ENCODE results near the gene STOX2. TPM values are rescaled to one million over a fixed set of nuclear protein-coding genes. Genes with fewer than 3 reads are reported as not detected.

STOX2 gene
- total RNA-seq, 1 donor from 2014 or later, result 9.4 TPM

DNA sequence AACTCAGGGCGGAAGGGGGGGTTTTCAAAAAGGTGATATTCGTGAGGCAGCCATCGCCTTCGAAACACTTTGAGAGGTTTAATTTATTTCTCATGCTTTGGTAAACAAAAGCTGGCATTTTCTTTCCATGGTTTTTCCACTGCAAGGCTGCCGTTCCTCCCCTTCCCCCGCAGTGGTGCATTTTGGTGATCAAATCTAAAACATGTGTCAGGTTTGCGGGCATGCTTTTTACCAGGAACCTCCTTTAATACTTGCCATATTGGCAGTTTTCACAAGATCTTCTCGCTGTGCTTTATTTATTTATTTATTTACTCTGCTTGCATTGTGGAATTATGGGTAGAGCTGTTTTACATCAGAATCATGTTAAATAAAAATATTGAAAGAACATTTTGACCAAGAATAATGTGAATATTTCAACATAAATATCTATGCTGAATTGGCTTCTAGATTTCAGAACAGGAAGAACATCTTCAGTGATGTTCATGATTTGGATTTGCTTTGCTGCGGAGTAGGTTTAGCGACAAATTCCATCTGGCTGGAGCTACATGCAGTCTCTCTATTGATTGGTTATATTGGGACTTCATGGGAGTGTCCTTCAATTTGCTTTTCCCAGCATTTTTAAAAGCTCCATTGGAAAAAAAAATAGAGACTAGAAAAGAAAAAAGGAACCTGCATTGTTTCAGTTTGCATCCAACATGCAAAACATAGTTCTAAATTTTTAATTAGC, 54.4 kb downstream of the STOX2 start:
- Histone ChIP-seq H3K4me1 (ENCODE audit: control insufficient read depth in 3 of 3, insufficient read depth in 3 of 3, low read length in 3 of 3) (peaks cover 5 to 14% (median 14%) of the 10 kb centered on the region in 3 donors), H3K9me3 (ENCODE audit: control insufficient read depth in 3 of 3, low read length in 3 of 3) (no peaks in the 10 kb centered on the region), H3K36me3 (ENCODE audit: control insufficient read depth in 3 of 3, insufficient read depth in 3 of 3, low read length in 3 of 3) (no peaks in the 10 kb centered on the region), H3K9ac (ENCODE audit: low read depth in 1 of 3, low read length in 3 of 3) (peak overlapping the region in 2 of 3 donors; percentile 4 to 69), H3K27me3 (ENCODE audit: control insufficient read depth in 3 of 3, insufficient read depth in 3 of 3, low read length in 3 of 3) (no peaks in the 10 kb centered on the region), H3K4me3 (ENCODE audit: low read length in 3 of 3) (peak overlapping the region; percentile 37 to 77 (median 59)), H3K27ac (ENCODE audit: low read depth, low read length) (no peak overlapping the region)

DNA sequence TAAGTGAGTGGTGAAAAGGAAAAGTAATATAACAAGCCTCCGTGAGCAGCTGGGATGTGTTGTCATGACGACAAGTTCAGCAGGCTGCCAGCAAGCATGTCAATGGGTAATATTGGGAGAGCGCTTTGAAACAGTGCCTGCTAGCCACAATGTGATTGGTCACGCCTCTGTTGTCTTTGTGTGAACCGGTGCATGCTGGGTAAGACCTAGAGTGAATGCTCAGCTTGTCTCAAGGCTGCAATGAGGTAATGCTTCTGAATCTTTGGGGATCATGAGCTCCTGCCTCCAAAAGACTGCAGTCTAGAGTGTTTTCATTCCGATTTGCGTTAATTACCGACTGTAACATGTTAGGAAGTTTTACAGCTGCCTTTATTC, 54.9 kb downstream of the STOX2 start:
- Histone ChIP-seq H3K9me3 (ENCODE audit: control insufficient read depth in 3 of 3, low read length in 3 of 3) (no peaks in the 10 kb centered on the region), H3K27me3 (ENCODE audit: control insufficient read depth in 3 of 3, insufficient read depth in 3 of 3, low read length in 3 of 3) (no peaks in the 10 kb centered on the region), H3K36me3 (ENCODE audit: control insufficient read depth in 3 of 3, insufficient read depth in 3 of 3, low read length in 3 of 3) (no peaks in the 10 kb centered on the region), H3K27ac (ENCODE audit: low read depth, low read length) (no peak overlapping the region), H3K4me1 (ENCODE audit: control insufficient read depth in 3 of 3, insufficient read depth in 3 of 3, low read length in 3 of 3) (peaks cover 5 to 14% (median 14%) of the 10 kb centered on the region in 3 donors), H3K9ac (ENCODE audit: low read depth in 1 of 3, low read length in 3 of 3) (peak overlapping the region in 2 of 3 donors; percentile 4 to 69), H3K4me3 (ENCODE audit: low read length in 3 of 3) (peak overlapping the region; percentile 37 to 77 (median 59))

DNA sequence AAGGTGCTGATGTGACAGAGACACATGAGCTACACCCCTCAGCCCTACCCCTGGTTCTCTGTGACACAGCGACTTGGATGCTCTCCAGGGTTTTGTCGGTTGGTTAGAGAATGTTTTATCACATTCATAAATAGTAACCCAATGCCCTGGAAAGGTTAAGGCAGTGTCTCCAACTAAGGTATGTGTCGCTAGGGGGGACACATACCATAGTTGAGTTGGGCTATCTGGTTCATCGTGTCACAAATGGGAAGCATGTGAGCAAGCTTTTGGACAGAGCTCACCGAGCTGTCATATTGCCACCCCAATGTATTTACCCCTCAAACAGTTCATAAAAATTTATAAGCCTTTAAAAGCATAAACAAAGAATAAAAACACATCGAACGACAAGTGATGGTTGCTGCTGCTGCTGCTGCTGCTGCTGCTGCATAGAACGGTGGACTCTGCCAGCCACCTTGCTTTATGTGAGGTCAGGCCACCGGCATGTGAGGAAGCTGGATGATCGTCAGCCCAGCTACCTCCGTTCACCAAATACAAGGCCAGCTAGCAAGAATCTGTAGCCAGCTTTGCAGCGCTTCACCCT, 55.9 kb downstream of the STOX2 start:
- Histone ChIP-seq H3K9me3 (ENCODE audit: control insufficient read depth in 3 of 3, low read length in 3 of 3) (no peaks in the 10 kb centered on the region), H3K27ac (ENCODE audit: low read depth, low read length) (no peak overlapping the region), H3K36me3 (ENCODE audit: control insufficient read depth in 3 of 3, insufficient read depth in 3 of 3, low read length in 3 of 3) (no peaks in the 10 kb centered on the region), H3K4me1 (ENCODE audit: control insufficient read depth in 3 of 3, insufficient read depth in 3 of 3, low read length in 3 of 3) (peaks cover 5 to 14% (median 14%) of the 10 kb centered on the region in 3 donors), H3K9ac (ENCODE audit: low read depth in 1 of 3, low read length in 3 of 3) (peak overlapping the region in 2 of 3 donors; percentile 34 to 35), H3K4me3 (ENCODE audit: low read length in 3 of 3) (peak overlapping the region; percentile 11 to 77 (median 36)), H3K27me3 (ENCODE audit: control insufficient read depth in 3 of 3, insufficient read depth in 3 of 3, low read length in 3 of 3) (no peaks in the 10 kb centered on the region)

DNA sequence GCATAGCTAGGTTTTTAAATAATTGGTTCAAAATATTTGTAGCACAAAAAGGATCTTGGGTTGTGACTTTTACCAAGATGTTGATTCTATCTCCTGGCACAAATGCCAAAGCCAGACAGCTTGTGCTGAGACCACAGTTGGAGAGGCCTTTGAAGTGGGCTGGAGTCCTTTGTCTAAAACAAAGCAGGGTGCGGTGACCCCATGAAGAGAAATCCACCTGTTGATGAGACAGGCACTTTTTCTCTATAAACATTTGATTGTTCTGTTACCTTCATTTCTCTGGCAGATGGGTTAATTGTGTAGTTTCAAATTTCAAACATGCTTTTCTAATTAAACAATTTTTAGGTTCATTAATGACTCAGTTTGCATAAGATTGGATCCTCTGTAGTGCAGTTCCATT, 56.7 kb downstream of the STOX2 start:
- H3K36me3 ChIP-seq (ENCODE audit: control insufficient read depth in 3 of 3, insufficient read depth in 3 of 3, low read length in 3 of 3), result no peaks in the 10 kb centered on the region
- peaks cover 5 to 14% (median 14%) of the 10 kb centered on the region in 3 donors for H3K4me1 ChIP-seq (ENCODE audit: control insufficient read depth in 3 of 3, insufficient read depth in 3 of 3, low read length in 3 of 3)
- H3K9ac ChIP-seq (ENCODE audit: low read depth in 1 of 3, low read length in 3 of 3), result no peak overlapping the region
- H3K27ac ChIP-seq (ENCODE audit: low read depth, low read length), result no peak overlapping the region
- no peaks in the 10 kb centered on the region for H3K9me3 ChIP-seq (ENCODE audit: control insufficient read depth in 3 of 3, low read length in 3 of 3)
- H3K4me3 ChIP-seq (ENCODE audit: low read length in 3 of 3), result no peak overlapping the region
- H3K27me3 ChIP-seq (ENCODE audit: control insufficient read depth in 3 of 3, insufficient read depth in 3 of 3, low read length in 3 of 3), result no peaks in the 10 kb centered on the region

DNA sequence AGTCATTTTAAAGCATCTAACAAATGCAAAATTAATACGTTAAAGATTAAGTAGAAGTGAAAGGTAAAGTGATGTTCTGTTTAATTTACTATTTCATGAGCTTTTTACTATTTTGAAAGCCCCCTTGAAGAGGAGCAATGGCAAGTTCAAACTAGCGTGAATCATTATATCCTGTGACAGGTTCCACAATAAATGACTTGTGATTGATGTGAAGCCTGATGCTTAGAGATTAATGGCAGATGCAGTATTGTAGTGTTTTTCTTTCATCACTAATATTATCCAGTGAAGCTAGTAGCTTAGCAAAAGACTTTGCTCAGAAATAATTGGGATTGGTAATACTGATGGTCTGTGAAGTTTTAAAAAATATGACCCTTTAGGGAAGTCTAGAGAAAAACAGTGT, 57.3 kb downstream of the STOX2 start:
- H3K27me3 ChIP-seq (ENCODE audit: control insufficient read depth in 3 of 3, insufficient read depth in 3 of 3, low read length in 3 of 3), result no peaks in the 10 kb centered on the region
- no peaks in the 10 kb centered on the region for H3K36me3 ChIP-seq (ENCODE audit: control insufficient read depth in 3 of 3, insufficient read depth in 3 of 3, low read length in 3 of 3)
- no peak overlapping the region for H3K27ac ChIP-seq (ENCODE audit: low read depth, low read length)
- H3K4me1 ChIP-seq (ENCODE audit: control insufficient read depth in 3 of 3, insufficient read depth in 3 of 3, low read length in 3 of 3), result peaks cover 7 to 14% (median 14%) of the 10 kb centered on the region in 3 donors
- no peaks in the 10 kb centered on the region for H3K9me3 ChIP-seq (ENCODE audit: control insufficient read depth in 3 of 3, low read length in 3 of 3)
- no peak overlapping the region for H3K9ac ChIP-seq (ENCODE audit: low read depth in 1 of 3, low read length in 3 of 3)
- H3K4me3 ChIP-seq (ENCODE audit: low read length in 3 of 3), result no peak overlapping the region

DNA sequence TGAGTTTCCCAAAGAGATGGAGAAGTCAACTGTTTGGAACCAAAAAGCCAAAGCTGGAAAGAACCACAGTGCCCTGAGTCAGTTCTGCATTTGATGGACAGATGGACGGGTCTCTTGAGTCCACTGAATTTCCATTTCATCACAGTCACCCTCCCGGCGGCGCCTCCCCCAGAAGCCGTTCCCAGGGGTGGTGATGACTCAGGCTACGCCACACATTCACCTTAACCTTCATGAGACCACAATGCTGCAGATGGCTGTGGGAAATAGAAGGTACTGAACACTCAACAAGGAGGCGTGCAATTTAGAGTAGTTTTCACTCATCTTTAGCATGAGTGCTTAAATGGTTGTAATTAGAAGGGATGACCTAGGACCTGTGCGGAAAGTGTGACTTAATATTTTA, 61.3 kb downstream of the STOX2 start:
- no peak overlapping the region for H3K4me3 ChIP-seq (ENCODE audit: low read length in 3 of 3)

DNA sequence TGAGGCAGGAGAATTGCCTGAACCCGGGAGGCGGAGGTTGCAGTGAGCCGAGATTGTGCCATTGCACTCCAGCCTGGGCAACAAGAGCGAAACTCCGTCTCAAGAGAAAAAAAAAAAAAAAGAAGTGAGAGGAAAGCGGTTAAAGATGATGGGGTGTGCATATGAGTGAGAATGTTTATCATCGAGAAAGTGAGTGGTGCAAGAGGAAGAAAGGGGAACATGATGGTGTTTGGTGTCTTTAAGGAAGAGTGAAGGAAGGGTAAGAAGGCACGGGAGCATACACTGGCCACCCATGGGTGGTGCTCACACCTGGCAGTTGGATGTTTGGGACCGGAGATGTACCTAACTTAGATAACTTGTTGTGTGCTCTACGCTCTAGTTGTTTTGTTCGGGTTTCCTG, 62.2 kb downstream of the STOX2 start:
- Histone ChIP-seq H3K27ac (ENCODE audit: low read depth, low read length) (no peak overlapping the region), H3K9me3 (ENCODE audit: control insufficient read depth in 3 of 3, low read length in 3 of 3) (no peaks in the 10 kb centered on the region), H3K36me3 (ENCODE audit: control insufficient read depth in 3 of 3, insufficient read depth in 3 of 3, low read length in 3 of 3) (no peaks in the 10 kb centered on the region), H3K4me1 (ENCODE audit: control insufficient read depth in 3 of 3, insufficient read depth in 3 of 3, low read length in 3 of 3) (peaks cover 0 to 2% (median 0%) of the 10 kb centered on the region in 3 donors), H3K4me3 (ENCODE audit: low read length in 3 of 3) (no peak overlapping the region), H3K27me3 (ENCODE audit: control insufficient read depth in 3 of 3, insufficient read depth in 3 of 3, low read length in 3 of 3) (no peaks in the 10 kb centered on the region), H3K9ac (ENCODE audit: low read depth in 1 of 3, low read length in 3 of 3) (no peak overlapping the region)

More for the DNA sequence above, 61.3 kb downstream of the STOX2 start:
- Histone ChIP-seq H3K9ac (ENCODE audit: low read depth in 1 of 3, low read length in 3 of 3) (no peak overlapping the region), H3K4me1 (ENCODE audit: control insufficient read depth in 3 of 3, insufficient read depth in 3 of 3, low read length in 3 of 3) (peaks cover 0 to 2% (median 2%) of the 10 kb centered on the region in 3 donors), H3K27ac (ENCODE audit: low read depth, low read length) (no peak overlapping the region), H3K27me3 (ENCODE audit: control insufficient read depth in 3 of 3, insufficient read depth in 3 of 3, low read length in 3 of 3) (no peaks in the 10 kb centered on the region), H3K36me3 (ENCODE audit: control insufficient read depth in 3 of 3, insufficient read depth in 3 of 3, low read length in 3 of 3) (no peaks in the 10 kb centered on the region), H3K9me3 (ENCODE audit: control insufficient read depth in 3 of 3, low read length in 3 of 3) (no peaks in the 10 kb centered on the region)

DNA sequence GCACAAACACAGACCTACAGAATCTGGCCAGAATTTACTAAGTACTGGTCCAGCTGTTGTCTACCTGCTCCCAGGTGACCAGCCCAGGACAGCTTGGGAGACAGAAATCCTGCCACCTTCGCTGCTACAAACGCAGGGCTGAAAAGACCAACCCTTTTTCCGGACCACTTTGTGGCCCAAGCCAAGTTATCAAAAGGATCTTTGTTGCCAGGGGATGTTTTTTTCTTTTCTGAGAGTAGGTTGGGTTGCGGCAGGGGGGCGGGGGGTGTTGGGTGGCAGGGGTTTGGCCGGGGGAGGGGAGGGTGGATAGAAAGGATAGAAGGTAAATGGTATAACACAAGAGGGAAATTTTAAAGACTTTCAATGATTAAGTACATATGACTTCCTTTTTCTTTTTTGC, 63.4 kb downstream of the STOX2 start:
- H3K9ac ChIP-seq (ENCODE audit: low read depth in 1 of 3, low read length in 3 of 3), result no peak overlapping the region
- H3K36me3 ChIP-seq (ENCODE audit: control insufficient read depth in 3 of 3, insufficient read depth in 3 of 3, low read length in 3 of 3), result no peaks in the 10 kb centered on the region
- peaks cover 0 to 2% (median 0%) of the 10 kb centered on the region in 3 donors for H3K4me1 ChIP-seq (ENCODE audit: control insufficient read depth in 3 of 3, insufficient read depth in 3 of 3, low read length in 3 of 3)
- H3K27me3 ChIP-seq (ENCODE audit: control insufficient read depth in 3 of 3, insufficient read depth in 3 of 3, low read length in 3 of 3), result no peaks in the 10 kb centered on the region
- no peaks in the 10 kb centered on the region for H3K9me3 ChIP-seq (ENCODE audit: control insufficient read depth in 3 of 3, low read length in 3 of 3)
- no peak overlapping the region for H3K4me3 ChIP-seq (ENCODE audit: low read length in 3 of 3)
- H3K27ac ChIP-seq (ENCODE audit: low read depth, low read length), result no peak overlapping the region

DNA sequence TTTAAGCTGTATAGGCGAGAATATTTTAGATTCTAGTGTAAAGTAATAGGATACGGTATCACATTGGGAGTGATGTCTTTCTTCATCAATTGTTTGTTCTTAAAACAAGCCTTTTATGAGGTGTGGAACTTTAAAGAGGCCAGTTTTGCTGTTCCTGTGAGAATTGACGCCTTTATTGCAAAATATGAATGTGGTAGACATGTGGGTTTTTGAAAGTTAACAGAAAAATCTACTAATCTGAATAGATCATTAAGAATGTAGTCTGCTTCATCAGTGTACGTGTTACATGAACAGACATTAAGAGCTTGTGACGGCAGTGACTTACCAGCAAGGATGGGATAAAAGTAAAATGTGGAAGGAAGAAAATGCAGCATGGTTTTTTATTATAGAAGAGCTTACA, 63.8 kb downstream of the STOX2 start:
- Histone ChIP-seq H3K4me1 (ENCODE audit: control insufficient read depth in 3 of 3, insufficient read depth in 3 of 3, low read length in 3 of 3) (peaks cover 0 to 2% (median 0%) of the 10 kb centered on the region in 3 donors), H3K27me3 (ENCODE audit: control insufficient read depth in 3 of 3, insufficient read depth in 3 of 3, low read length in 3 of 3) (no peaks in the 10 kb centered on the region), H3K36me3 (ENCODE audit: control insufficient read depth in 3 of 3, insufficient read depth in 3 of 3, low read length in 3 of 3) (no peaks in the 10 kb centered on the region), H3K4me3 (ENCODE audit: low read length in 3 of 3) (no peak overlapping the region), H3K9me3 (ENCODE audit: control insufficient read depth in 3 of 3, low read length in 3 of 3) (no peaks in the 10 kb centered on the region), H3K9ac (ENCODE audit: low read depth in 1 of 3, low read length in 3 of 3) (no peak overlapping the region), H3K27ac (ENCODE audit: low read depth, low read length) (no peak overlapping the region)

DNA sequence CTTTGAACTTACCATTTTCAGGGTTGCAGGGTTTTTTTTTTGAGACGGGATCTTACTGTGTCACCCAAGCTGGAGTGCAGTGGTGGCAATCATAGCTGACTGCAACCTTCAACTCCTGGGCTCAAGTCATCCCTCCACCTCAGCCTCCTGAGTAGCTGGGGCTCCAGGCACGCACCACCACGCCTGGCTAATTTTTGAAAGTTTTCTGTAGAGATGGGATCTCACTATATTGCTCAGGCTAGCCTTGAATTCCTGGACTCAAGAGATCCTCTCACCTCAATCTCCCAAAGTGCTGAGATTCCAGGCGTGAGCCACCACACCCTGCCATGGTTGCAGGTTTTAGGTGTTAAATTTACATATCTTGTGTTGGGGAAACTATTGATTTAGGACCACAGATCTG, 64.5 kb downstream of the STOX2 start:
- no peak overlapping the region for H3K9ac ChIP-seq (ENCODE audit: low read depth in 1 of 3, low read length in 3 of 3)
- H3K4me1 ChIP-seq (ENCODE audit: control insufficient read depth in 3 of 3, insufficient read depth in 3 of 3, low read length in 3 of 3), result peaks cover 0 to 2% (median 0%) of the 10 kb centered on the region in 3 donors
- no peak overlapping the region for H3K27ac ChIP-seq (ENCODE audit: low read depth, low read length)
- no peak overlapping the region for H3K4me3 ChIP-seq (ENCODE audit: low read length in 3 of 3)
- no peaks in the 10 kb centered on the region for H3K36me3 ChIP-seq (ENCODE audit: control insufficient read depth in 3 of 3, insufficient read depth in 3 of 3, low read length in 3 of 3)
- no peaks in the 10 kb centered on the region for H3K27me3 ChIP-seq (ENCODE audit: control insufficient read depth in 3 of 3, insufficient read depth in 3 of 3, low read length in 3 of 3)
- H3K9me3 ChIP-seq (ENCODE audit: control insufficient read depth in 3 of 3, low read length in 3 of 3), result peaks cover 0 to 3% (median 2%) of the 10 kb centered on the region in 3 donors
